ENCODE measurements around the gene NIFK.

Gene NIFK

GRCh38 chr2:121689356-121689755 lies 47.3 kb downstream of the NIFK start:
- Histone ChIP-seq H2AK5ac (ENCODE audit: low read depth, low read length) (no peak overlapping the region), H3K18ac (ENCODE audit: low read length) (no peak overlapping the region), H2BK15ac (ENCODE audit: low read length) (no peak overlapping the region), H3K36me3 (replicated peaks in 1 of 2; ENCODE audit: control insufficient read depth in 2 of 2, insufficient read depth in 2 of 2, low read length in 2 of 2) (no peaks in the 10 kb centered on the region), H3K9ac (ENCODE audit: low read depth, low read length, poor library complexity) (no peak overlapping the region), H4K8ac (ENCODE audit: low read depth, low read length) (no peak overlapping the region), H3K4me1 (ENCODE audit: control insufficient read depth in 2 of 2, insufficient read depth in 1 of 2, low read depth in 1 of 2, low read length in 2 of 2) (no peaks in the 10 kb centered on the region), H3K4me2 (ENCODE audit: insufficient read depth, low read length, poor library complexity, severe bottlenecking) (no peak overlapping the region), H3K14ac (ENCODE audit: low read length) (no peak overlapping the region), H3K4me3 (ENCODE audit: low read length in 2 of 2) (no peak overlapping the region), H2BK120ac (ENCODE audit: low read depth, low read length) (no peak overlapping the region), H3K79me1 (ENCODE audit: low read depth, low read length) (no peaks in the 10 kb centered on the region), H2BK5ac (ENCODE audit: low read length) (no peak overlapping the region), H4K91ac (ENCODE audit: low read depth, low read length, poor library complexity) (no peak overlapping the region), H2AFZ (ENCODE audit: low read length) (no peak overlapping the region), H3K9me3 (replicated peaks in 1 of 2; ENCODE audit: control insufficient read depth in 2 of 2, insufficient read depth in 1 of 2, low read depth in 1 of 2, low read length in 2 of 2) (no peaks in the 10 kb centered on the region), H2BK12ac (ENCODE audit: low read length) (no peak overlapping the region), H3K4ac (ENCODE audit: low read length) (no peak overlapping the region), H3K27me3 (ENCODE audit: control insufficient read depth in 3 of 3, insufficient read depth in 3 of 3, low read depth in 1 of 3, low read length in 3 of 3) (no peaks in the 10 kb centered on the region), H3K27ac (replicated peaks; ENCODE audit: low read length) (no peak overlapping the region), H3K23ac (ENCODE audit: low read depth, low read length, poor library complexity) (no peak overlapping the region)
- DNase-seq (ENCODE audit: low spot score) = no peak
- no CpG with 5 or more reads among the region's 4 CpGs for WGBS, 2 donors (ENCODE audit: extremely low coverage in 2 of 2, insufficient read length in 2 of 2, insufficient replicate concordance in 1 of 2)

GRCh38 chr2:121688820-121689219 lies 47.9 kb downstream of the NIFK start:
- Histone ChIP-seq H2BK120ac (ENCODE audit: low read depth, low read length) (no peak overlapping the region), H3K79me1 (ENCODE audit: low read depth, low read length) (no peaks in the 10 kb centered on the region), H3K4me2 (ENCODE audit: insufficient read depth, low read length, poor library complexity, severe bottlenecking) (no peak overlapping the region), H4K91ac (ENCODE audit: low read depth, low read length, poor library complexity) (no peak overlapping the region), H2BK15ac (ENCODE audit: low read length) (no peak overlapping the region), H3K4me3 (ENCODE audit: low read length in 2 of 2) (no peak overlapping the region), H2BK5ac (ENCODE audit: low read length) (no peak overlapping the region), H3K27me3 (ENCODE audit: control insufficient read depth in 3 of 3, insufficient read depth in 3 of 3, low read depth in 1 of 3, low read length in 3 of 3) (no peaks in the 10 kb centered on the region), H3K14ac (ENCODE audit: low read length) (no peak overlapping the region), H3K27ac (replicated peaks; ENCODE audit: low read length) (no peak overlapping the region), H3K18ac (ENCODE audit: low read length) (no peak overlapping the region), H3K23ac (ENCODE audit: low read depth, low read length, poor library complexity) (no peak overlapping the region), H2AFZ (ENCODE audit: low read length) (no peak overlapping the region), H3K9me3 (replicated peaks in 1 of 2; ENCODE audit: control insufficient read depth in 2 of 2, insufficient read depth in 1 of 2, low read depth in 1 of 2, low read length in 2 of 2) (peaks cover 0 to 2% of the 10 kb centered on the region in 2 donors), H3K4ac (ENCODE audit: low read length) (no peak overlapping the region), H3K9ac (ENCODE audit: low read depth, low read length, poor library complexity) (no peak overlapping the region), H3K36me3 (replicated peaks in 1 of 2; ENCODE audit: control insufficient read depth in 2 of 2, insufficient read depth in 2 of 2, low read length in 2 of 2) (no peaks in the 10 kb centered on the region), H4K8ac (ENCODE audit: low read depth, low read length) (no peak overlapping the region), H3K4me1 (ENCODE audit: control insufficient read depth in 2 of 2, insufficient read depth in 1 of 2, low read depth in 1 of 2, low read length in 2 of 2) (no peaks in the 10 kb centered on the region), H2BK12ac (ENCODE audit: low read length) (no peak overlapping the region), H2AK5ac (ENCODE audit: low read depth, low read length) (no peak overlapping the region)
- no CpG with 5 or more reads among the region's 2 CpGs for WGBS, 2 donors (ENCODE audit: extremely low coverage in 2 of 2, insufficient read length in 2 of 2, insufficient replicate concordance in 1 of 2)
- DNase-seq (ENCODE audit: low spot score) = no peak

GRCh38 chr2:121686902-121687301 lies 49.8 kb downstream of the NIFK start:
- Histone ChIP-seq H2BK12ac (ENCODE audit: low read length) (no peak overlapping the region), H2AFZ (ENCODE audit: low read length) (no peak overlapping the region), H3K79me1 (ENCODE audit: low read depth, low read length) (no peaks in the 10 kb centered on the region), H4K8ac (ENCODE audit: low read depth, low read length) (no peak overlapping the region), H3K18ac (ENCODE audit: low read length) (no peak overlapping the region), H2AK5ac (ENCODE audit: low read depth, low read length) (no peak overlapping the region), H2BK15ac (ENCODE audit: low read length) (no peak overlapping the region), H3K27me3 (ENCODE audit: control insufficient read depth in 3 of 3, insufficient read depth in 3 of 3, low read depth in 1 of 3, low read length in 3 of 3) (no peaks in the 10 kb centered on the region), H3K14ac (ENCODE audit: low read length) (no peak overlapping the region), H4K91ac (ENCODE audit: low read depth, low read length, poor library complexity) (no peak overlapping the region), H3K9ac (ENCODE audit: low read depth, low read length, poor library complexity) (no peak overlapping the region), H3K9me3 (replicated peaks in 1 of 2; ENCODE audit: control insufficient read depth in 2 of 2, insufficient read depth in 1 of 2, low read depth in 1 of 2, low read length in 2 of 2) (peaks cover 9 to 12% of the 10 kb centered on the region in 2 donors), H3K23ac (ENCODE audit: low read depth, low read length, poor library complexity) (no peak overlapping the region), H3K27ac (replicated peaks; ENCODE audit: low read length) (no peak overlapping the region), H2BK120ac (ENCODE audit: low read depth, low read length) (no peak overlapping the region), H3K4me1 (ENCODE audit: control insufficient read depth in 2 of 2, insufficient read depth in 1 of 2, low read depth in 1 of 2, low read length in 2 of 2) (no peaks in the 10 kb centered on the region), H2BK5ac (ENCODE audit: low read length) (no peak overlapping the region), H3K4me2 (ENCODE audit: insufficient read depth, low read length, poor library complexity, severe bottlenecking) (no peak overlapping the region), H3K36me3 (replicated peaks in 1 of 2; ENCODE audit: control insufficient read depth in 2 of 2, insufficient read depth in 2 of 2, low read length in 2 of 2) (no peaks in the 10 kb centered on the region), H3K4me3 (ENCODE audit: low read length in 2 of 2) (no peak overlapping the region), H3K4ac (ENCODE audit: low read length) (no peak overlapping the region)
- WGBS, 2 donors (ENCODE audit: extremely low coverage in 2 of 2, insufficient read length in 2 of 2, insufficient replicate concordance in 1 of 2) = no CpG with 5 or more reads among the region's 2 CpGs
- no peak for DNase-seq (ENCODE audit: low spot score)

GRCh38 chr2:121686218-121686617 lies 50.5 kb downstream of the NIFK start:
- Histone ChIP-seq H2BK15ac (ENCODE audit: low read length) (no peak overlapping the region), H2BK5ac (ENCODE audit: low read length) (no peak overlapping the region), H3K9ac (ENCODE audit: low read depth, low read length, poor library complexity) (no peak overlapping the region), H3K36me3 (replicated peaks in 1 of 2; ENCODE audit: control insufficient read depth in 2 of 2, insufficient read depth in 2 of 2, low read length in 2 of 2) (no peaks in the 10 kb centered on the region), H2BK12ac (ENCODE audit: low read length) (no peak overlapping the region), H4K8ac (ENCODE audit: low read depth, low read length) (no peak overlapping the region), H2BK120ac (ENCODE audit: low read depth, low read length) (no peak overlapping the region), H3K79me1 (ENCODE audit: low read depth, low read length) (no peaks in the 10 kb centered on the region), H3K23ac (ENCODE audit: low read depth, low read length, poor library complexity) (no peak overlapping the region), H3K4me2 (ENCODE audit: insufficient read depth, low read length, poor library complexity, severe bottlenecking) (no peak overlapping the region), H3K4me3 (ENCODE audit: low read length in 2 of 2) (no peak overlapping the region), H3K27me3 (ENCODE audit: control insufficient read depth in 3 of 3, insufficient read depth in 3 of 3, low read depth in 1 of 3, low read length in 3 of 3) (no peaks in the 10 kb centered on the region), H3K27ac (replicated peaks; ENCODE audit: low read length) (no peak overlapping the region), H2AK5ac (ENCODE audit: low read depth, low read length) (no peak overlapping the region), H3K4me1 (ENCODE audit: control insufficient read depth in 2 of 2, insufficient read depth in 1 of 2, low read depth in 1 of 2, low read length in 2 of 2) (no peaks in the 10 kb centered on the region), H3K18ac (ENCODE audit: low read length) (no peak overlapping the region), H3K14ac (ENCODE audit: low read length) (no peak overlapping the region), H3K9me3 (replicated peaks in 1 of 2; ENCODE audit: control insufficient read depth in 2 of 2, insufficient read depth in 1 of 2, low read depth in 1 of 2, low read length in 2 of 2) (peaks cover 9 to 16% of the 10 kb centered on the region in 2 donors), H3K4ac (ENCODE audit: low read length) (no peak overlapping the region), H4K91ac (ENCODE audit: low read depth, low read length, poor library complexity) (no peak overlapping the region), H2AFZ (ENCODE audit: low read length) (no peak overlapping the region)
- no CpG with 5 or more reads among the region's 19 CpGs for WGBS, 2 donors (ENCODE audit: extremely low coverage in 2 of 2, insufficient read length in 2 of 2, insufficient replicate concordance in 1 of 2)
- DNase-seq (ENCODE audit: low spot score) = no peak

Measured in neuronal stem cell (in vitro differentiated cells).